CD1c-positive myeloid dendritic cell (primary cell): Measurements from ENCODE around the gene KDM2B.
"Not testable (repeated sequence)": the region's sequence is repeated elsewhere in the genome, so short reads cannot be mapped to it uniquely, and the experiment has no call there.

ENCODE experiments used
- DNase-seq: peaks from one replicate; pipeline ENCODE4 v3.0.0-alpha.2; 2016; ENCODE audit errors: extremely low spot score

KDM2B gene

GRCh38 chr12:121503395-121503794, 77.4 kb downstream of the KDM2B start:
- DNase-seq, result no peak

GRCh38 chr12:121501946-121502345, 78.9 kb downstream of the KDM2B start:
- DNase-seq, result no peak

- peak; percentile 84 for DNase-seq
Observed at GRCh38 chr12:121499929-121500793, 80.7 kb downstream of the KDM2B start.

- no peak for DNase-seq
Observed at GRCh38 chr12:121495746-121496145, 85.1 kb downstream of the KDM2B start.

GRCh38 chr12:121494093-121494787, 86.6 kb downstream of the KDM2B start:
- DNase-seq, result peak; percentile 48

- no peak for DNase-seq
Observed at GRCh38 chr12:121490401-121491281, 90.2 kb downstream of the KDM2B start.

- no peak for DNase-seq
Observed at GRCh38 chr12:121489874-121490273, 90.9 kb downstream of the KDM2B start.

GRCh38 chr12:121484967-121485366, 95.9 kb downstream of the KDM2B start:
- DNase-seq, result no peak

- DNase-seq, result not testable (repeated sequence)
Observed at GRCh38 chr12:121484564-121484963, 96.3 kb downstream of the KDM2B start.

- DNase-seq, result no peak
Observed at GRCh38 chr12:121483949-121484348, 96.9 kb downstream of the KDM2B start.

- DNase-seq, result no peak
Observed at GRCh38 chr12:121476477-121476876, 104.3 kb downstream of the KDM2B start.

GRCh38 chr12:121475279-121475678, 105.5 kb downstream of the KDM2B start:
- no peak for DNase-seq

GRCh38 chr12:121472150-121472905, 108.5 kb downstream of the KDM2B start:
- DNase-seq, result no peak

GRCh38 chr12:121470751-121471150, 110.1 kb downstream of the KDM2B start:
- peak; percentile 49 for DNase-seq

GRCh38 chr12:121468499-121468801, 112.4 kb downstream of the KDM2B start:
- DNase-seq, result no peak

GRCh38 chr12:121467638-121468498, 113.0 kb downstream of the KDM2B start:
- DNase-seq, result no peak

- DNase-seq, result peak; percentile 95
Observed at GRCh38 chr12:121466794-121467637, 113.8 kb downstream of the KDM2B start.

- DNase-seq, result peak; percentile 60
Observed at GRCh38 chr12:121465921-121466793, 114.7 kb downstream of the KDM2B start.

GRCh38 chr12:121464331-121464730, 116.5 kb downstream of the KDM2B start:
- no peak for DNase-seq
